Gastrocnemius medialis (tissue), 4 donors: ENCODE data around the gene ASB3.
A peak's percentile ranks its signal among the peaks of the same experiment; 100 is the strongest.

Experiments used
- CTCF ChIP-seq, 5 experiments: fragments of 450-650 bp in 3 of 5; fragments of 200-600 bp in 2 of 5; sonication (generic) in 2 of 5; IDR thresholded peaks in 4 of 5; conservative IDR thresholded peaks in 1 of 5; 1 replicate in 4 of 5; 2 replicates in 1 of 5; pipeline ENCODE4 v1.5.1; 2016 to 2019; ENCODE audit warnings: antibody characterized with exemption in 5 of 5, mild to moderate bottlenecking in 3 of 5, moderate library complexity in 3 of 5
- POLR2A ChIP-seq, 2 donors: fragments of 450-650 bp; IDR thresholded peaks; one replicate each; pipeline ENCODE4 v1.6.1; 2017; ENCODE audit warnings: antibody characterized with exemption in 2 of 2, mild to moderate bottlenecking in 2 of 2, moderate library complexity in 2 of 2

- TF ChIP-seq POLR2A (IDR thresholded peaks at IDR 0.05) = no peak
- TF ChIP-seq CTCF (IDR thresholded peaks at IDR 0.05 in 4 of 5, conservative IDR thresholded peaks at IDR 0.05 in 1 of 5) = peak in 2 of 5 experiments; percentile 25 to 35
Observed at GRCh38 chr2:53715568-53715967, 71.2 kb downstream of the ASB3 start.
